Activated CD4-positive, alpha-beta T cell treated with anti-CD3 and anti-CD28 coated beads, Interleukin-2, amount 10 ng/mL, durations not matched to agents 24 days and 14 days (primary cell): ENCODE data around the gene CAMK2B. TPM values are rescaled to one million over a fixed set of nuclear protein-coding genes. Genes with fewer than 3 reads are reported as not detected.

Experiments used
- DNase-seq: peaks from one replicate; pipeline ENCODE4 v3.0.0; 2022
- H3K27ac Mint-ChIP-seq: one replicate; pipeline ENCODE4 v1.8.0; 2022; ENCODE audit warnings: mild to moderate bottlenecking, mixed read lengths
- H3K27me3 Mint-ChIP-seq: one replicate; pipeline ENCODE4 v1.8.0; 2022; ENCODE audit warnings: mixed read lengths
- H3K36me3 Mint-ChIP-seq: one replicate; pipeline ENCODE4 v1.8.0; 2022; ENCODE audit warnings: low read depth, mild to moderate bottlenecking, mixed read lengths
- H3K4me1 Mint-ChIP-seq: one replicate; pipeline ENCODE4 v1.8.0; 2021; ENCODE audit warnings: mixed read lengths
- H3K4me3 Mint-ChIP-seq: one replicate; pipeline ENCODE4 v1.8.0; 2022; ENCODE audit warnings: mild to moderate bottlenecking, moderate library complexity, mixed read lengths
- H3K9me3 Mint-ChIP-seq: one replicate; pipeline ENCODE4 v1.8.0; 2021; ENCODE audit warnings: mixed read lengths
- intact Hi-C: fragments of 100-400 bp; cut with micrococcal nuclease; formaldehyde crosslinking; loops from one replicate; pipeline ENCODE4 v1.15.1; 2023
- total RNA-seq: library from RNA; stranded (reverse); gene quantifications from 2 replicates; pipeline ENCODE4 v1.2.3, GENCODE V29; 2022

Gene CAMK2B
- total RNA-seq, 1 donor from 2014 or later, result 1.6 TPM

DNA sequence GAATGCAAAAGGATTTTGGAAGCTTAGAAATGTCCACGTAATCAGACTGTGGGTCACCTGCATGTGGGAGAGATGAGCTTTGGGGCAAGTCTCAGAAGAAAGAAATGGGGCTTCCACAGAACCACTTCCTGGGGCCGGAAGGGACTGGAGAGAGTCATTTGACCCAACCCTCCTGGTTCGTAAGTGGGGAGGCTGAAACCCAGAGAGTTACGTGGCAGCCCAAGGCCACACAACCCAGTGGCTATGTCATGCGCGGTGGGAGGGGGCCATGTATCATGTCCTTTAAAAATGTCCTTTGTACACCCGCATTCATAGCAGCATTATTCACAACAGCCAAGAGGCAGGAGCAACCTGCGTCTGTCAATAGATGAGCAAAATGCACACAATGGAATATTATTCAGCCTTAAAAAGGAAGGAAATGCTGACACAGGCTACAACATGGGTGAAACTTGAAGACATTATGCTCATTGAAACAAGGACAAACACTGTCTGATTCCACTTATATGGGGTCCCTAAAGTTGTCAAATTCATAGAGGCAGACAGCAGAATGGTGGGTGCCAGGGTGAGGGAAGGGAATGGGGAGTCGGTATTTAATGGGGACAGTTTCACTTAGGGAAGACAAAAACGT lies 15.1 kb downstream of the CAMK2B start:
- Mint-ChIP-seq H3K4me3 (peak overlapping the region; percentile 62), H3K36me3 (no peaks in the 10 kb centered on the region), H3K27ac (no peak overlapping the region), H3K27me3 (peaks cover 24% of the 10 kb centered on the region), H3K4me1 (peaks cover 5% of the 10 kb centered on the region), H3K9me3 (no peaks in the 10 kb centered on the region)
- no peak for DNase-seq
- intact Hi-C loops, result no loop called here

DNA sequence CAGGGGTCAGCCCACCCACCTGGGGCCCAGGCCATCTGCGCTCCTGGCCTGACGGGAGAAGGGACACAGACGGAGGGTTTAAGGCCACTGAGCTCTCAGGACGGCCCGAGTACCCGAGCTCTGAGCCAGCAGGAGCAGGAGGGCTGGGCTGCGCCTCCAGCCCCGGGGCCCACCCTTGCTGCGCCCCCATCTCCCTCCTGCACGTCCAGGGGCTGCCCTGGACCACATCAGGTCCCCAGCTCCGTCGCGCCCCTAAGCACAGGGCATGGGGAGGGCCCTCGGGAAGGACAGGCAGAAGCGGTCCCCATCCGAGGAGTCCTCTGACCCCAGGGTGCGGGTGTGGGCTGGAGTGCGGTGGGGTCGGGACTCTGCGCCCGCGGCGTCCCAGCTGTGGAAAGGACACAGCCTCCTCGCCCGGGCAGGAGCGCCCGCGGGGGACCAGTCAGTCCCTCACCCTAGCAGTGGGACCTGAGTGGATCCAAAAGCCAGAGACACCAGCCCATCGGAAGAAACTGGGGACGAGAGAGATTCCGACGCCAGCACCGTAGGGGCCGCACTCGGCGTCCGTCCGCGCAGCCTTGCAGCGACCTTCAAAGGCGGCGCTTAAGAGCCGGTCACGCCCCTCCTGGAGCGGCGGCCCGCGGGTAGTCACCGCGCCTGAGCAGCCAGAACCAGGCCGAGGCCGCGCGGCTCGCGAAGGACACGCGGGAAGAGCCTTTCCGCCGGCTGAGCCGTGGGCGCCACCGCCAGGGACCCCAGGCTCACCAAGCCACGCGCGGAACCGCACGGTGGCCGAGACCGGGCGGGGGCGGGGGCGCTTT lies 15.9 kb downstream of the CAMK2B start:
- intact Hi-C loops, result loop anchor here (2.0 kb wide), 1 partner anchor 167 kb away; no protein-coding TSS in a partner anchor
- no peaks in the 10 kb centered on the region for H3K9me3 Mint-ChIP-seq
- peaks cover 19% of the 10 kb centered on the region for H3K27me3 Mint-ChIP-seq
- peaks cover 5% of the 10 kb centered on the region for H3K4me1 Mint-ChIP-seq
- peak; percentile 81 for DNase-seq
- H3K4me3 Mint-ChIP-seq, result peak overlapping the region; percentile 62
- H3K27ac Mint-ChIP-seq, result no peak overlapping the region
- no peaks in the 10 kb centered on the region for H3K36me3 Mint-ChIP-seq

DNA sequence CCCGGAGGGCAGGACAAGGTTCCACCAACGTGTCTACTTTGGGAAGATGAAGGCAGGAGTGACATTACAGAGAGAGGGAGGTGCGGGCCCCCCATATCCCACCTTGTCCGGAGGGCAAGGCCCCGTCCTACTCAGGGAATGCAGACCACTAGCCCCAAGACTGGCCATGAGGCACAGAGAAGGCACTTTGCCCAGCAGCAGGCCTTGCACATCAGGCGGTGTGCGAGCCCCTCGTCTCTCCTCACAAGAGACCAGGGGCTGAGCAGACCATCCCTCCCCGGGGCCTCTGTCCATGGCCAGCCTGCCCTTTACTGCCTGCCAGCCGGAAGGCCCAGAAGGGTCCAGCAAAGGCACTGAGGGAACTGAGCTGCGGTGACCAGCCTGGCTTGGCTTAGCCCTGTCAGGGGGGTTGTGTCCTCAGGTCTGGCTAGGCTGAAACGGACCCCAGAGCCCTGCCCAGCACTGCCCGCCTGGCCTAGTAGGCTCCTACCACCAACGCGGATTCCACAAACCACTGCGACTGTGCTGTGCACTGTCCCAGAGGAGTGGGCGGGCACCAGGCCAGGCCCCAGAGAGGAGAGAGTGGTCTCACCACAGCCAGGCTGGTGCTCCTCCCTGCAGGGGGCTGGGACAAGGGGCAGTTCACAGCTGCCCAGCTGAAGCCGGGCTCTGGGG lies 16.7 kb downstream of the CAMK2B start:
- Mint-ChIP-seq H3K27me3 (peaks cover 19% of the 10 kb centered on the region), H3K9me3 (no peaks in the 10 kb centered on the region), H3K36me3 (no peaks in the 10 kb centered on the region), H3K4me3 (no peak overlapping the region), H3K27ac (no peak overlapping the region), H3K4me1 (peaks cover 5% of the 10 kb centered on the region)
- no peak for DNase-seq
- intact Hi-C loops, result loop anchor here (2.0 kb wide), 1 partner anchor 168 kb away; no protein-coding TSS in a partner anchor

DNA sequence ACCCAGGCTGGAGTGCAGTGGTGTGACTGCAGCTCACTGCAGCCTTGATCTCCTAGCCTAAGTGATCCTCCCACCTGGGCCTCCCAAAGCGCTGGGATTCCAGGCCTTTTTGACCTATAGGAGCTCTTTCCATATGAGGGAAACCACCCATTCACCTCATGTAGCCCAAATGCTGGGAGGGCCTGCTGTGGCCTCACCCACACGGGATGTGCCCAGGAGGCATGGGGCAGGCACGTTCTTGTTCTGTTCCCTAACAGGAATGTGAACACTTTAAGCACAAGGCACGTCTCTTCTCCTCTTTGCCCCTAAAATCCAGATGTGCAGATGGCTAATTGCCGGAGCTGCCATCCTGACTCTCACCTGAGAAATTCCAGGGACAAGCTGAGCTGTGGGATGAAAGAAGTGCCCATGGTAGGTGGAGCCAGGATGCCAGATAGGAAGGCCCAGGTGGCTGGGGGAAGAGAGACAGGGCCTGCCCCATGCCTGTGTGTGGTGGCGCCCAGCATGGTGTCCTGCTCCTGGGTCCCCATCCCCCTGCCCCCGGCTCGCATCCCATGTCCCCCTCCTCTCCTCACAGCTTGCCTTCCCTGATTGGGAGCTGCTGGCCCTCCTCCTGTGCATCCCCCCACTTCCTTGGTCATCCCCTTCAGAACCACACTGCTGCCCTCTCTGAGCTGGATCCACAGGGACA lies 17.3 kb downstream of the CAMK2B start:
- DNase-seq, result no peak
- Mint-ChIP-seq H3K9me3 (no peaks in the 10 kb centered on the region), H3K4me3 (no peak overlapping the region), H3K36me3 (no peaks in the 10 kb centered on the region), H3K27ac (no peak overlapping the region), H3K27me3 (peaks cover 25% of the 10 kb centered on the region), H3K4me1 (peaks cover 5% of the 10 kb centered on the region)
- intact Hi-C loops, result loop anchor here (1.0 to 2.0 kb wide), 2 partner anchors 67 to 169 kb away; no protein-coding TSS in a partner anchor

DNA sequence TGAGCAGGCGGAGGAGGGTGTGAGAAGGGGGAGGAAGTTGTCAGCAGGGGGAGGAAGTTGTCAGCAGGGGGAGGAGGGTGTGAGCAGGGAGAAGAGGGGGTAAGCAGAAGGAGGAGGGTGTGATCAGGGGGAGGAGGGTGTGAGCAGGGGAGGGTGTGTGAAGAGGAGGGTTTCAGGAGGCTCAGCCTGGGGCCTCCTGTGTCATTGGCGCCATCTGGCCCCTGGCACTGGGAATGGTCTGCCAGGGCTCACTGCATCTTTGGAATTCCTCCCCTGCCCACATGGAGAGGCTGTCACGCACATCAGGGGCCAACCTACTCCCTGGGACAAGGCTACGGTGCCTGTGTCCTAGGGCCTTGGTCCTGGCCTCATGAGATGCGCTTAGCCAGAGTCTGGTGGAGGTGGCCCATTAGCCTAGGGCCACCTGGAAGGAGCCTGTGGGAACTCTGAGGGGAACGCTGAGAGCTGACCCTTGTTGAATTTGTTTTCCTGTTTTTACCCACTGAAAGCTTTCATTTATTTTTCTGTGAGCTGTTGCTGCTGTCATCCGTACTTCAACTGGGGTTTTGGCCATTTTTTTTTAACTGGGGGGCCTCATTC lies 18.0 kb downstream of the CAMK2B start:
- Mint-ChIP-seq H3K4me3 (no peak overlapping the region), H3K9me3 (no peaks in the 10 kb centered on the region), H3K4me1 (peaks cover 5% of the 10 kb centered on the region), H3K27ac (no peak overlapping the region), H3K36me3 (no peaks in the 10 kb centered on the region), H3K27me3 (peaks cover 27% of the 10 kb centered on the region)
- intact Hi-C loops, result loop anchor here (1.0 kb wide), 1 partner anchor 66 kb away; no protein-coding TSS in a partner anchor
- DNase-seq, result no peak

DNA sequence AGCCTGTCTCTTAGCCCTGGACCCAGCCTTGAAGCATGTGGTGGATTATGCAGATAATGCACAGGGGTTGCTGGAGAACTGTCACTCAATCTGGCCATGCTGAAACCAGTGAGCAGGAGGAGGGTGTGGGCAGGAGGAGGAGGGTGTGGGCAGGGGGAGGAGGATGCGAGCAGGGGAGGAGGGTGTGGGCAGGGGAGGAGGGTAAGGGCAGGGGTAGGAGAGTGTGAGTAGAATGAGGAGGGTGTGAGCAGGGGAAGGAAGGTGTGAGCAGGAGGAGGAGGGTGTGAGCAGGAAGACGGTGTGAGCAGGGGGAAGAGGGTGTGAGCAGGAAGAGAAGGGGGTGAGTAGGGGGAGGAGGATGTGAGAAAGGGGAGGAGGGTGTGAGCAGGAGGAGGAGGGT lies 18.8 kb downstream of the CAMK2B start:
- no peak for DNase-seq
- Mint-ChIP-seq H3K27ac (peak overlapping the region; percentile 62), H3K36me3 (no peaks in the 10 kb centered on the region), H3K4me1 (peaks cover 5% of the 10 kb centered on the region), H3K27me3 (peaks cover 25% of the 10 kb centered on the region), H3K4me3 (no peak overlapping the region), H3K9me3 (no peaks in the 10 kb centered on the region)
- intact Hi-C loops, result loop anchor here (1.0 kb wide), 1 partner anchor 65 kb away; no protein-coding TSS in a partner anchor

DNA sequence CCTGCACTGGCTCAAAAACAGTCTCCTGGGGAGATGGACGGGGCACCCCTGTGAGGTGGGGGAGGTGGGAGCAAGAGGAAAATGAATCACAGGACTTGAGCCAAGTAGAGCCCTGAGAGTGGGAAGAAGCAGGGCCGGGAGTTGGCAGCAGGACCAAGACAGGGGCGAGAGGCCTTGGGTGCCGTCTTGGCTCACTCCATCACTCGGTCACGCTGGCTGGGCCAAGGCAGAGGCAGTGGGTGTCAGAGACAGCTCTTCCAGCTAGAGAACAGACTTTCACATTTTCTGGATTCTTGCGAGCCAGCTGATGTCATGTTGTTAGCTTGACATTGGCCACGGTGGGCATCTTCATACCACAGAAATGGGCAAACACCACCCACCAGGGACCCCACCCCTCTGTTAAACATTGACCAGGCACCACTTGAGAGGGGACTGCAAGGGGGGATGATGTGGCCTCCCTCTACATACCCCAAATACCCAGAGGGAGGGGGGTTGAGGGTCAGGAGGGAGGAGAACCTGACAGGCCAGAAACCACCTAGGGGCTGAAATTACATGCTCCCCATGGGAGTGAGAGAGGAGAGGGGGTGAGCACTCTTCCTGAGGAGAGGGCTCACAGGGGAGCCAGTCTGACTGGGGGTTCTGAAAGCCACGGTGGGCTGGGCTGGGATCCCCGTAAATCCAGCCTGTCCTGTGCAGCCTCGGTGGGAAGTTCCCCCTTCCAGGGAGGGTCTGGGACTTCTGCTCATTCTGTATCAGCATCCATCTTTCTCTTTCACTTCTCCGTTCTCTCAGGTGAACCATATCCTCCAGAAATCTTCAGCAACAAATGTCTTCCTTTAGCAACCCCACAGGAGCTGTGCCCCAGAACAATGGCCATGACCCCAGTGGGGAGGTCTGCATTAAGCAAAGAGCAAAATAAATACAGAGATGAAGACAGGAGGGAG lies 19.6 kb downstream of the CAMK2B start:
- Mint-ChIP-seq H3K4me1 (peaks cover 5% of the 10 kb centered on the region), H3K27ac (peak overlapping the region; percentile 62), H3K27me3 (peaks cover 26% of the 10 kb centered on the region), H3K4me3 (no peak overlapping the region), H3K36me3 (no peaks in the 10 kb centered on the region), H3K9me3 (no peaks in the 10 kb centered on the region)
- DNase-seq, result no peak
- intact Hi-C loops, result no loop called here

DNA sequence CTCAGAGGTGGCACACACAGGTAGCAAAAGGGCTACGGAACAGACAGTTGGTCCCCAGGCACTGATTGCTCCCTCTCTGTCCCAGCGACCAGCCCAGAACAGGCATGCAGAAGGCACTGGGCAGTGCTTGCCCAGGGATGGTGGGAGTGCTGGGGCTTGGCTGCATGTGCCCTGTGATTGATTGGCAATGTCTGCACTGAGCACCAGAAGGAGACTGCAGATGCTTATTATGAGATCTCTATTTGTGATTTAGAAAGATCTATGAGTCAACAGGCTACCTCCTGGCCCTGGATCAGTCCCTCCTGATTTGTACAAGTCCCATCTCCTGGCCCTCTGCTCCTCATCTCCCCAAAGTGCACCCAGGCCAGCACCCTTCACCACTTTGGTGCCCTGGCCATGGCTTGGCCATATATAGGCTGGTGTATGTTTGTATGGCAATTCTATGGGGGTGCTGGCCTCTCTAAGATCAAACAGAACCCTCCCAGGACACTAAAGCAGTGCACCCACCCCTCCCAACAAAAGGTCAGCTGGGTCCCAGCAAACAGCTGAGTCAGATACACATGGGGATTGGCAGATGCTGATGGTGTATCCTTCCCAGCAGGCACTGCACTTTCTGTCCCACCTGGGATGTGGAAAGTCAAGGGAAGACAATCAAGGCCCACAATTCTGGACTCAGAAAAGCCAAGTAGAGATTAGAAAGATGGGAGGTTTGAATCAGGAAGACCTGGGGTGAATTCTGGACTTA lies 30.9 kb downstream of the CAMK2B start:
- Mint-ChIP-seq H3K27me3 (peaks cover 57% of the 10 kb centered on the region), H3K9me3 (no peaks in the 10 kb centered on the region), H3K4me1 (no peaks in the 10 kb centered on the region), H3K4me3 (no peak overlapping the region), H3K27ac (no peak overlapping the region), H3K36me3 (no peaks in the 10 kb centered on the region)
- DNase-seq, result no peak
- intact Hi-C loops, result loop anchor here (5.0 to 10.0 kb wide), 2 partner anchors 52 to 340 kb away; no protein-coding TSS in a partner anchor

DNA sequence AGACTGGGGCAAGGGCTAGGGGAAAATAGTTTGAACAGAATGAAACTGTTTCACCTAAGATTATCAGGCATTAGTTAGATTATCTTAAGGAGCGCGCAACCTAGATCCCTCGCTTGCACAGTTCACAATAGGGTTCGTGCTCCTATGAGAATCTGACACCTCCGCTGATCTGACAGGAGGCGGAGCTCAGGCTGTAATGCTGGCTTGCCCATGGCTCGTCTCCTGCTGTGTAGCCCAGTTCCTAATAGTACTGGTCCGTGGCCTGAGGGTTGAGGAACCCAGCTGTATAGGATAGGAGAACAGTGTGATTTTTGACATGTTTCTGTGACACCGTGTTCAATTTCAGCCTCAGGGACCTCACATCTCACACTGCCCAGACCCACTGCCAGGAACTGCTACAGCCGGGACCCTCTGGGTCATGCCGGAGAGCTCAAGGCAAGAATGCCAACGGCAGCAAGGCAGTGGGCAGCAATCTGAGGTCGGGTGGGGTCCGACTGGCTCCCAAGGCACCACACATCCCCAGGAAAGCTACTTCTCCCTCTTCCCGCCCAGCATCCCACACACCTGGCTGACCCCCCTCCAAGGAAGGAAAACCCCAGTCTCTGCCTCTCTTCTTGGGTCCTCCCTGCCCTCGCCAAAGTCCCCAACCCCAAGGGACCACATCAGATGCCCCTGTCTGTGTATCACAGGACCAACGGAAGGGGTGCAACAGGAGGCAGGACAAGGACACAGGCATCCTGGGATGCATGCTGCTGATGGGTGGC lies 31.7 kb downstream of the CAMK2B start:
- intact Hi-C loops, result loop anchor here (5.0 to 10.0 kb wide), 2 partner anchors 51 to 339 kb away; no protein-coding TSS in a partner anchor
- no peak for DNase-seq
- no peaks in the 10 kb centered on the region for H3K36me3 Mint-ChIP-seq
- no peak overlapping the region for H3K27ac Mint-ChIP-seq
- no peaks in the 10 kb centered on the region for H3K9me3 Mint-ChIP-seq
- no peaks in the 10 kb centered on the region for H3K4me1 Mint-ChIP-seq
- no peak overlapping the region for H3K4me3 Mint-ChIP-seq
- peaks cover 55% of the 10 kb centered on the region for H3K27me3 Mint-ChIP-seq

DNA sequence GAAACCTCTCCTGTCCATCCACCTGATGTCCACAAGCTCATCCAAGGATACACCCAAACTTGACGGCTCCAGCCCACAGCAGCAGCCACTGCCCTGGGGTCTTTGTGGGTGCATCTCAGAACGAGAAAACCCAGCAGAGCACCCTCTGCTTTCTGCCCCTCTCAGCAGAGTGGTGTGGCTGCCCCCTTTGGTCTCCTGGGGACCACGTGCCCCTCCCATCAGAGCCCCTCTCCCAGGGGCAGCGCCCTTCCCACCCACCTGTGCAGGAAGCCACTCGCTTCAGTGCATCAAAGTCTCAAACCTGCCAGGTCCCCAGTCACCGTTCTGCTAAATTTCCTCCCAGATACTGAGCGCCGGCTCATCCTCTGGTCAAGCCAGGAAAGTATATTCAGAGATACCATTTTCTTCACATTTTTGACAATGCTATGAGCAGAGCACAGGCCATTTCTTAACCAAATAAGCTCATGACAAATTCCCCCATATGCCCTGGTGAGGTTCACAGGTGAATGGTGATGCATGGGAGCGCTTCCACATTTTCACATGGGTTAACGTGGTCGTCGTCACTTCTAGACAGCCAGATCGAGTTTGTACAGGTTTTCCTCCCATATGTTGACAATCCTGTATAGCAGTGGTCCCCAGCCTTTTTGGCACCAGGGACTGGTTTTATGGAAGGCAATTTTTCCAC lies 32.4 kb downstream of the CAMK2B start:
- Mint-ChIP-seq H3K27ac (no peak overlapping the region), H3K9me3 (no peaks in the 10 kb centered on the region), H3K4me1 (no peaks in the 10 kb centered on the region), H3K4me3 (no peak overlapping the region), H3K36me3 (no peaks in the 10 kb centered on the region), H3K27me3 (peaks cover 50% of the 10 kb centered on the region)
- DNase-seq, result no peak
- intact Hi-C loops, result loop anchor here (5.0 to 10.0 kb wide), 2 partner anchors 51 to 338 kb away; no protein-coding TSS in a partner anchor

DNA sequence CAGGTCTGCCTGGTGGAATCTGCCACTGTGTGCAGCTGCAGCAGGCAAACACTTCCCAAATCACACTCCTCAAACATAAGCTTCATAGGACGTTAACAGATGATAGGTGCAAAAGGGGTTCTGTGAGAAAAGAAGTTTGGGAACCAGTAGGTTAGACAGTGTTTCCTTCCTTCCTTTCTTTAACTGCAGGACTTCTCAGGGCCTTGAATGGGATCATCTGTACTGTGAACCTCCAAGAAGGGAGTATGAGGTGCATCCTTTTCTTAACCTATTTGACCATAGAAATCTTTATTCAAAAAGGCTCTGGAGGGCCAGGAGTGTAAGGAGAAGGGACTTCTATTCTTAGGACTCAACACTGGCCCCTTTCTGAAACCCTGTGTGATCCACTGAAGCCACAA lies 33.0 kb downstream of the CAMK2B start:
- Mint-ChIP-seq H3K36me3 (no peaks in the 10 kb centered on the region), H3K27me3 (peaks cover 45% of the 10 kb centered on the region), H3K27ac (no peak overlapping the region), H3K4me1 (no peaks in the 10 kb centered on the region), H3K9me3 (no peaks in the 10 kb centered on the region), H3K4me3 (no peak overlapping the region)
- no peak for DNase-seq
- intact Hi-C loops, result loop anchor here (5.0 to 10.0 kb wide), 2 partner anchors 50 to 338 kb away; no protein-coding TSS in a partner anchor
